SK-N-SH treated with all-trans-retinoic acid at 6 μM for 48 hours (cell line): ENCODE results near the gene TK1.

Source experiments
- ATAC-seq: fragments of 200-7000 bp; cut with Tn5 transposase; 3 replicates; pipeline ENCODE4 v1.9.1; 2020; ENCODE audit warnings: mild to moderate bottlenecking, moderate library complexity
- BACH2 ChIP-seq: fragments of 250-450 bp; sonication (Bioruptor Pico); IDR thresholded peaks from 2 replicates; pipeline ENCODE4 v1.9.0; 2021; ENCODE audit warnings: mild to moderate bottlenecking, borderline replicate concordance
- CSDC2 ChIP-seq: fragments of 250-450 bp; sonication (Bioruptor Pico); IDR thresholded peaks from 2 replicates; pipeline ENCODE4 v1.5.0; 2020; ENCODE audit warnings: mild to moderate bottlenecking, moderate library complexity
- ESRRG ChIP-seq: fragments of 250-450 bp; sonication (Bioruptor Pico); IDR thresholded peaks from 2 replicates; pipeline ENCODE4 v1.6.1; 2021; ENCODE audit warnings: mild to moderate bottlenecking
- GLIS3 ChIP-seq: fragments of 250-450 bp; sonication (Bioruptor Pico); IDR thresholded peaks from 2 replicates; pipeline ENCODE4 v1.5.0; 2020; ENCODE audit warnings: mild to moderate bottlenecking, moderate library complexity
- ISL1 ChIP-seq: fragments of 250-450 bp; sonication (Bioruptor Pico); IDR thresholded peaks from 2 replicates; pipeline ENCODE4 v2.1.2; 2022; ENCODE audit warnings: mild to moderate bottlenecking, moderate library complexity
- OSR1 ChIP-seq: fragments of 250-450 bp; sonication (Bioruptor Pico); IDR thresholded peaks from 2 replicates; pipeline ENCODE4 v1.8.0; 2022; ENCODE audit warnings: moderate library complexity, mild to moderate bottlenecking, inconsistent platforms
- PPARA ChIP-seq: fragments of 250-450 bp; sonication (Bioruptor Pico); IDR thresholded peaks from 2 replicates; pipeline ENCODE4 v1.5.0; 2020; ENCODE audit warnings: mild to moderate bottlenecking, borderline replicate concordance
- RARB ChIP-seq: fragments of 250-450 bp; sonication (Bioruptor Pico); IDR thresholded peaks from 2 replicates; pipeline ENCODE4 v1.8.0; 2021; ENCODE audit warnings: mild to moderate bottlenecking, moderate library complexity
- SNAI2 ChIP-seq: fragments of 250-450 bp; sonication (Bioruptor Pico); IDR thresholded peaks from 2 replicates; pipeline ENCODE4 v1.5.0; 2020; ENCODE audit warnings: mild to moderate bottlenecking, moderate library complexity
- TCF4 ChIP-seq: fragments of 250-450 bp; sonication (Bioruptor Pico); IDR thresholded peaks from 2 replicates; pipeline ENCODE4 v1.8.0; 2021; ENCODE audit warnings: mild to moderate bottlenecking, moderate library complexity, borderline replicate concordance
- TOX ChIP-seq: fragments of 250-450 bp; sonication (Bioruptor Pico); IDR thresholded peaks from 2 replicates; pipeline ENCODE4 v1.8.0; 2021; ENCODE audit warnings: mild to moderate bottlenecking, moderate library complexity, borderline replicate concordance
- ZC3H10 ChIP-seq: fragments of 250-450 bp; sonication (Bioruptor Pico); IDR thresholded peaks from 2 replicates; pipeline ENCODE4 v1.5.1; 2021; ENCODE audit warnings: mild to moderate bottlenecking, moderate library complexity
- ZFP3 ChIP-seq: fragments of 250-450 bp; sonication (Bioruptor Pico); IDR thresholded peaks from 2 replicates; pipeline ENCODE4 v1.5.0; 2020; ENCODE audit warnings: mild to moderate bottlenecking, moderate library complexity
- ZFP30 ChIP-seq: fragments of 450-650 bp; formaldehyde crosslinking; IDR thresholded peaks from 2 replicates; pipeline ENCODE4 v1.5.0; 2022; ENCODE audit warnings: mild to moderate bottlenecking, moderate library complexity
- ZNF565 ChIP-seq: fragments of 450-650 bp; formaldehyde crosslinking; conservative IDR thresholded peaks from 2 replicates; pipeline ENCODE4 v1.5.0; 2020; ENCODE audit warnings: low read depth, mild to moderate bottlenecking, moderate library complexity
- ZNF70 ChIP-seq: fragments of 450-650 bp; formaldehyde crosslinking; IDR thresholded peaks from 2 replicates; pipeline ENCODE4 v1.5.0; 2020; ENCODE audit warnings: mild to moderate bottlenecking, moderate library complexity
- ZNF8 ChIP-seq: fragments of 450-650 bp; formaldehyde crosslinking; IDR thresholded peaks from 2 replicates; pipeline ENCODE4 v1.5.0; 2020; ENCODE audit warnings: mild to moderate bottlenecking, moderate library complexity
- TF ChIP-seq, protein P1 (sequence below): fragments of 250-450 bp; sonication (Bioruptor Pico); IDR thresholded peaks from 2 replicates; pipeline ENCODE4 v1.8.0; 2020; ENCODE audit warnings: mild to moderate bottlenecking, moderate library complexity, borderline replicate concordance
- TF ChIP-seq, protein P2 (sequence below): fragments of 250-450 bp; sonication (Bioruptor Pico); IDR thresholded peaks from 2 replicates; pipeline ENCODE4 v1.5.1; 2020; ENCODE audit warnings: low read depth, mild to moderate bottlenecking, moderate library complexity
- TF ChIP-seq, protein P3 (sequence below): fragments of 250-450 bp; sonication (Bioruptor Pico); IDR thresholded peaks from 2 replicates; pipeline ENCODE4 v1.8.0; 2021; ENCODE audit warnings: low read depth, mild to moderate bottlenecking, moderate library complexity, borderline replicate concordance
- TF ChIP-seq, protein P4 (sequence below): fragments of 250-450 bp; sonication (Bioruptor Pico); IDR thresholded peaks from 2 replicates; pipeline ENCODE4 v1.5.0; 2020; ENCODE audit warnings: mild to moderate bottlenecking, moderate library complexity
- TF ChIP-seq, protein P5 (sequence below): fragments of 250-450 bp; sonication (Bioruptor Pico); IDR thresholded peaks from 2 replicates; pipeline ENCODE4 v1.5.1; 2021; ENCODE audit warnings: mild to moderate bottlenecking, moderate library complexity

The TK1 gene

GRCh38 chr17:78182504-78182903, 4.3 kb downstream of the TK1 start:
- ATAC-seq, result no peak
- TF ChIP-seq ESRRG (CRISPR knock-in tag), result no peak
- TF ChIP-seq, protein P1, sequence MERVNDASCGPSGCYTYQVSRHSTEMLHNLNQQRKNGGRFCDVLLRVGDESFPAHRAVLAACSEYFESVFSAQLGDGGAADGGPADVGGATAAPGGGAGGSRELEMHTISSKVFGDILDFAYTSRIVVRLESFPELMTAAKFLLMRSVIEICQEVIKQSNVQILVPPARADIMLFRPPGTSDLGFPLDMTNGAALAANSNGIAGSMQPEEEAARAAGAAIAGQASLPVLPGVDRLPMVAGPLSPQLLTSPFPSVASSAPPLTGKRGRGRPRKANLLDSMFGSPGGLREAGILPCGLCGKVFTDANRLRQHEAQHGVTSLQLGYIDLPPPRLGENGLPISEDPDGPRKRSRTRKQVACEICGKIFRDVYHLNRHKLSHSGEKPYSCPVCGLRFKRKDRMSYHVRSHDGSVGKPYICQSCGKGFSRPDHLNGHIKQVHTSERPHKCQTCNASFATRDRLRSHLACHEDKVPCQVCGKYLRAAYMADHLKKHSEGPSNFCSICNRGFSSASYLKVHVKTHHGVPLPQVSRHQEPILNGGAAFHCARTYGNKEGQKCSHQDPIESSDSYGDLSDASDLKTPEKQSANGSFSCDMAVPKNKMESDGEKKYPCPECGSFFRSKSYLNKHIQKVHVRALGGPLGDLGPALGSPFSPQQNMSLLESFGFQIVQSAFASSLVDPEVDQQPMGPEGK (CRISPR knock-in tag), result no peak
- TF ChIP-seq ZNF565 (CRISPR knock-in tag), result no peak
- TF ChIP-seq ZNF70 (CRISPR knock-in tag), result no peak
- no peak for TF ChIP-seq BACH2
- no peak for TF ChIP-seq SNAI2 (CRISPR knock-in tag)
- TF ChIP-seq, protein P2, sequence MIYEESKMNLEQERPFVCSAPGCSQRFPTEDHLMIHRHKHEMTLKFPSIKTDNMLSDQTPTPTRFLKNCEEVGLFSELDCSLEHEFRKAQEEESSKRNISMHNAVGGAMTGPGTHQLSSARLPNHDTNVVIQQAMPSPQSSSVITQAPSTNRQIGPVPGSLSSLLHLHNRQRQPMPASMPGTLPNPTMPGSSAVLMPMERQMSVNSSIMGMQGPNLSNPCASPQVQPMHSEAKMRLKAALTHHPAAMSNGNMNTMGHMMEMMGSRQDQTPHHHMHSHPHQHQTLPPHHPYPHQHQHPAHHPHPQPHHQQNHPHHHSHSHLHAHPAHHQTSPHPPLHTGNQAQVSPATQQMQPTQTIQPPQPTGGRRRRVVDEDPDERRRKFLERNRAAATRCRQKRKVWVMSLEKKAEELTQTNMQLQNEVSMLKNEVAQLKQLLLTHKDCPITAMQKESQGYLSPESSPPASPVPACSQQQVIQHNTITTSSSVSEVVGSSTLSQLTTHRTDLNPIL (CRISPR knock-in tag), result no peak
- no peak for TF ChIP-seq ZFP30 (CRISPR knock-in tag)
- TF ChIP-seq ZFP3 (CRISPR knock-in tag), result no peak
- TF ChIP-seq, protein P3, sequence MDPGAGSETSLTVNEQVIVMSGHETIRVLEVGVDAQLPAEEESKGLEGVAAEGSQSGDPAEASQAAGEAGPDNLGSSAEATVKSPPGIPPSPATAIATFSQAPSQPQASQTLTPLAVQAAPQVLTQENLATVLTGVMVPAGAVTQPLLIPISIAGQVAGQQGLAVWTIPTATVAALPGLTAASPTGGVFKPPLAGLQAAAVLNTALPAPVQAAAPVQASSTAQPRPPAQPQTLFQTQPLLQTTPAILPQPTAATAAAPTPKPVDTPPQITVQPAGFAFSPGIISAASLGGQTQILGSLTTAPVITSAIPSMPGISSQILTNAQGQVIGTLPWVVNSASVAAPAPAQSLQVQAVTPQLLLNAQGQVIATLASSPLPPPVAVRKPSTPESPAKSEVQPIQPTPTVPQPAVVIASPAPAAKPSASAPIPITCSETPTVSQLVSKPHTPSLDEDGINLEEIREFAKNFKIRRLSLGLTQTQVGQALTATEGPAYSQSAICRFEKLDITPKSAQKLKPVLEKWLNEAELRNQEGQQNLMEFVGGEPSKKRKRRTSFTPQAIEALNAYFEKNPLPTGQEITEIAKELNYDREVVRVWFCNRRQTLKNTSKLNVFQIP (CRISPR knock-in tag), result no peak
- no peak for TF ChIP-seq TCF4
- no peak for TF ChIP-seq CSDC2 (CRISPR knock-in tag)
- no peak for TF ChIP-seq ISL1 (CRISPR knock-in tag)
- no peak for TF ChIP-seq OSR1 (CRISPR knock-in tag)
- TF ChIP-seq ZNF8 (CRISPR knock-in tag), result no peak
- no peak for TF ChIP-seq GLIS3 (CRISPR knock-in tag)
- TF ChIP-seq, protein P4, sequence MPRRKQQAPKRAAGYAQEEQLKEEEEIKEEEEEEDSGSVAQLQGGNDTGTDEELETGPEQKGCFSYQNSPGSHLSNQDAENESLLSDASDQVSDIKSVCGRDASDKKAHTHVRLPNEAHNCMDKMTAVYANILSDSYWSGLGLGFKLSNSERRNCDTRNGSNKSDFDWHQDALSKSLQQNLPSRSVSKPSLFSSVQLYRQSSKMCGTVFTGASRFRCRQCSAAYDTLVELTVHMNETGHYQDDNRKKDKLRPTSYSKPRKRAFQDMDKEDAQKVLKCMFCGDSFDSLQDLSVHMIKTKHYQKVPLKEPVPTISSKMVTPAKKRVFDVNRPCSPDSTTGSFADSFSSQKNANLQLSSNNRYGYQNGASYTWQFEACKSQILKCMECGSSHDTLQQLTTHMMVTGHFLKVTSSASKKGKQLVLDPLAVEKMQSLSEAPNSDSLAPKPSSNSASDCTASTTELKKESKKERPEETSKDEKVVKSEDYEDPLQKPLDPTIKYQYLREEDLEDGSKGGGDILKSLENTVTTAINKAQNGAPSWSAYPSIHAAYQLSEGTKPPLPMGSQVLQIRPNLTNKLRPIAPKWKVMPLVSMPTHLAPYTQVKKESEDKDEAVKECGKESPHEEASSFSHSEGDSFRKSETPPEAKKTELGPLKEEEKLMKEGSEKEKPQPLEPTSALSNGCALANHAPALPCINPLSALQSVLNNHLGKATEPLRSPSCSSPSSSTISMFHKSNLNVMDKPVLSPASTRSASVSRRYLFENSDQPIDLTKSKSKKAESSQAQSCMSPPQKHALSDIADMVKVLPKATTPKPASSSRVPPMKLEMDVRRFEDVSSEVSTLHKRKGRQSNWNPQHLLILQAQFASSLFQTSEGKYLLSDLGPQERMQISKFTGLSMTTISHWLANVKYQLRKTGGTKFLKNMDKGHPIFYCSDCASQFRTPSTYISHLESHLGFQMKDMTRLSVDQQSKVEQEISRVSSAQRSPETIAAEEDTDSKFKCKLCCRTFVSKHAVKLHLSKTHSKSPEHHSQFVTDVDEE, result no peak
- no peak for TF ChIP-seq ZC3H10 (CRISPR knock-in tag)
- TF ChIP-seq PPARA (CRISPR knock-in tag), result no peak

- TF ChIP-seq, protein P5, sequence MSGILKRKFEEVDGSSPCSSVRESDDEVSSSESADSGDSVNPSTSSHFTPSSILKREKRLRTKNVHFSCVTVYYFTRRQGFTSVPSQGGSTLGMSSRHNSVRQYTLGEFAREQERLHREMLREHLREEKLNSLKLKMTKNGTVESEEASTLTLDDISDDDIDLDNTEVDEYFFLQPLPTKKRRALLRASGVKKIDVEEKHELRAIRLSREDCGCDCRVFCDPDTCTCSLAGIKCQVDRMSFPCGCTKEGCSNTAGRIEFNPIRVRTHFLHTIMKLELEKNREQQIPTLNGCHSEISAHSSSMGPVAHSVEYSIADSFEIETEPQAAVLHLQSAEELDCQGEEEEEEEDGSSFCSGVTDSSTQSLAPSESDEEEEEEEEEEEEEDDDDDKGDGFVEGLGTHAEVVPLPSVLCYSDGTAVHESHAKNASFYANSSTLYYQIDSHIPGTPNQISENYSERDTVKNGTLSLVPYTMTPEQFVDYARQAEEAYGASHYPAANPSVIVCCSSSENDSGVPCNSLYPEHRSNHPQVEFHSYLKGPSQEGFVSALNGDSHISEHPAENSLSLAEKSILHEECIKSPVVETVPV (CRISPR knock-in tag), result no peak
- TF ChIP-seq ZNF565 (CRISPR knock-in tag) (no peak), ZFP3 (CRISPR knock-in tag) (no peak), GLIS3 (CRISPR knock-in tag) (no peak)
- no peak for ATAC-seq
These were observed 6.3 kb downstream of the TK1 start for GRCh38 chr17:78180508-78180907.

DNA sequence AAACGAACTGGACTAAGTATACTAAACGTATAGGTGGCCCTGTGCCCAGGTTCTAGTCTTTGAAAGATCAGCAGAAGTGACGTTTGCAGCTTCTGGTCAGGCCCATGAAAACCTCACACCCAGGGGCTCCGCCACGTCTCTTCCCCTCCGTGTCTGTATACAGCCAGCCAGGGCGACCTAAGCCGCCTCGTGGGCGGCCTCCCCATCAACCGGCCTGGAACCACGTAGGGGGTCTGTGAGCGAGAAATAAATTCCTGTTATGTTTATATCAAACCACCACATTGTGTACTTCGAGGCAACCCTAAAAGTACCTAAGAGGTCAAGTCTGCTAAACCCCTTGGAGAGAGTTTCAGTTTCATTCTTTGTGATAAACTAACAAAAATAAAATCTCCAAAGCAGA, 6.8 kb downstream of the TK1 start:
- ATAC-seq, result no peak
- no peak for TF ChIP-seq GLIS3 (CRISPR knock-in tag)
- no peak for TF ChIP-seq ZNF565 (CRISPR knock-in tag)
- no peak for TF ChIP-seq SNAI2 (CRISPR knock-in tag)
- TF ChIP-seq ZNF70 (CRISPR knock-in tag), result no peak
- no peak for TF ChIP-seq CSDC2 (CRISPR knock-in tag)
- no peak for TF ChIP-seq TCF4
- no peak for TF ChIP-seq PPARA (CRISPR knock-in tag)
- TF ChIP-seq, protein P5 (CRISPR knock-in tag), result no peak
- TF ChIP-seq, protein P3 (CRISPR knock-in tag), result no peak
- no peak for TF ChIP-seq TOX (CRISPR knock-in tag)
- no peak for TF ChIP-seq ZNF8 (CRISPR knock-in tag)
- TF ChIP-seq, protein P4, result no peak
- no peak for TF ChIP-seq RARB (CRISPR knock-in tag)
- no peak for TF ChIP-seq ZC3H10 (CRISPR knock-in tag)
- TF ChIP-seq ISL1 (CRISPR knock-in tag), result no peak
